H9 (cell line): Measurements from ENCODE around the gene TACC2. TPM values are rescaled to one million over a fixed set of nuclear protein-coding genes. Genes with fewer than 3 reads are reported as not detected.

Experiments used
- DNase-seq: peaks from one replicate; pipeline ENCODE4 v3.0.0-alpha.2; 2017
- H2AFZ ChIP-seq: one replicate; pipeline ENCODE4 v1.6.1; 2013; ENCODE audit warnings: mild to moderate bottlenecking, low read length, control low read depth, moderate library complexity
- H2AK5ac ChIP-seq: 2 replicates; pipeline ENCODE4 v1.6.1; 2013; ENCODE audit warnings: low read length, control low read depth, mixed read lengths; ENCODE audit not compliant: insufficient read length
- H2BK120ac ChIP-seq: one replicate; pipeline ENCODE4 v1.6.1; 2013; ENCODE audit warnings: low read depth, mild to moderate bottlenecking, low read length, control low read depth, inconsistent platforms; ENCODE audit not compliant: poor library complexity, severe bottlenecking
- H2BK12ac ChIP-seq: 2 replicates; pipeline ENCODE4 v1.6.1; 2013; ENCODE audit warnings: low read length, control low read depth, mixed read lengths, low read depth; ENCODE audit not compliant: insufficient read length
- H2BK15ac ChIP-seq: 2 replicates; pipeline ENCODE4 v1.6.1; 2013; ENCODE audit warnings: low read depth, low read length, control low read depth
- H2BK20ac ChIP-seq: one replicate; pipeline ENCODE4 v1.6.1; 2013; ENCODE audit warnings: low read depth, mild to moderate bottlenecking, low read length, control low read depth, inconsistent platforms; ENCODE audit not compliant: poor library complexity, severe bottlenecking
- H2BK5ac ChIP-seq: 2 replicates; pipeline ENCODE4 v1.6.1; 2013; ENCODE audit warnings: low read length, control low read depth, mixed read lengths; ENCODE audit not compliant: insufficient read length
- H3K14ac ChIP-seq: 2 replicates; pipeline ENCODE4 v1.6.1; 2013; ENCODE audit warnings: low read length, control low read depth; ENCODE audit not compliant: insufficient read depth
- H3K18ac ChIP-seq: 2 replicates; pipeline ENCODE4 v1.6.1; 2013; ENCODE audit warnings: low read depth, mild to moderate bottlenecking, mixed read lengths, low read length, control low read depth; ENCODE audit not compliant: insufficient read length
- H3K23ac ChIP-seq: 2 replicates; pipeline ENCODE4 v1.6.1; 2013; ENCODE audit warnings: low read length, control low read depth, mixed read lengths, low read depth; ENCODE audit not compliant: insufficient read length
- H3K23me2 ChIP-seq: 2 replicates; pipeline ENCODE4 v1.6.1; 2013; ENCODE audit warnings: low read depth, mild to moderate bottlenecking, mixed read lengths, low read length, control low read depth; ENCODE audit not compliant: insufficient read length, poor library complexity, severe bottlenecking
- H3K27ac ChIP-seq: 2 replicates; pipeline ENCODE4 v1.5.1; 2013; ENCODE audit warnings: low read length, control low read depth, mixed read lengths, low read depth; ENCODE audit not compliant: insufficient read length
- H3K27me3 ChIP-seq: 2 replicates; pipeline ENCODE4 v1.6.1; 2013; ENCODE audit warnings: low read length, control low read depth, inconsistent platforms; ENCODE audit not compliant: insufficient read depth
- H3K4ac ChIP-seq: 2 replicates; pipeline ENCODE4 v1.6.1; 2013; ENCODE audit warnings: low read depth, mild to moderate bottlenecking, control low read depth, inconsistent platforms, low read length, moderate library complexity
- H3K4me1 ChIP-seq: 2 replicates; pipeline ENCODE4 v1.6.1; 2013; ENCODE audit warnings: low read length, control low read depth, inconsistent platforms; ENCODE audit not compliant: insufficient read depth
- H3K4me2 ChIP-seq: 2 replicates; pipeline ENCODE4 v1.6.1; 2013; ENCODE audit warnings: low read length, control low read depth, mixed read lengths; ENCODE audit not compliant: insufficient read length, insufficient read depth
- H3K56ac ChIP-seq: 2 replicates; pipeline ENCODE4 v1.6.1; 2013; ENCODE audit warnings: low read depth, mild to moderate bottlenecking, mixed read lengths, low read length, control low read depth; ENCODE audit not compliant: insufficient read length
- H3K79me1 ChIP-seq: 2 replicates; pipeline ENCODE4 v1.6.1; 2013; ENCODE audit warnings: low read depth, mild to moderate bottlenecking, moderate library complexity, low read length, control low read depth, inconsistent platforms; ENCODE audit not compliant: insufficient read depth, poor library complexity, severe bottlenecking
- H3K79me2 ChIP-seq: 2 replicates; pipeline ENCODE4 v1.6.1; 2013; ENCODE audit warnings: low read length, control low read depth, inconsistent platforms; ENCODE audit not compliant: insufficient read depth
- H3K9ac ChIP-seq: 2 replicates; pipeline ENCODE4 v1.6.1; 2013; ENCODE audit warnings: low read length, control low read depth, mixed read lengths; ENCODE audit not compliant: insufficient read length; ENCODE audit errors: extremely low read depth
- H3K9me3 ChIP-seq: one replicate; pipeline ENCODE4 v1.6.1; 2013; ENCODE audit warnings: low read depth, low read length, inconsistent platforms; ENCODE audit not compliant: control insufficient read depth
- H3T11ph ChIP-seq: one replicate; pipeline ENCODE4 v1.6.1; 2013; ENCODE audit warnings: mild to moderate bottlenecking, low read length, control low read depth, inconsistent platforms
- H4K20me1 ChIP-seq: one replicate; pipeline ENCODE4 v1.6.1; 2013; ENCODE audit not compliant: control insufficient read depth, insufficient read length, insufficient read depth
- H4K5ac ChIP-seq: 2 replicates; pipeline ENCODE4 v1.6.1; 2013; ENCODE audit warnings: low read depth, mild to moderate bottlenecking, mixed read lengths, low read length, control low read depth; ENCODE audit not compliant: insufficient read length
- H4K8ac ChIP-seq: replicated peaks from 2 replicates; pipeline ENCODE4 v1.6.1; 2013; ENCODE audit warnings: low read length, control low read depth, mixed read lengths, low read depth; ENCODE audit not compliant: insufficient read length
- H4K91ac ChIP-seq: 2 replicates; pipeline ENCODE4 v1.6.1; 2013; ENCODE audit warnings: low read depth, mild to moderate bottlenecking, moderate library complexity, mixed read lengths, low read length, control low read depth; ENCODE audit not compliant: insufficient read length
- H3K27ac Mint-ChIP-seq, 3 experiments: 2 replicates in 2 of 3; 3 replicates in 1 of 3; pipeline ENCODE4 v1.8.0; 2020 to 2021; ENCODE audit warnings: mixed read lengths in 3 of 3, mild to moderate bottlenecking in 1 of 3, moderate library complexity in 1 of 3
- H3K27me3 Mint-ChIP-seq: 2 replicates; pipeline ENCODE4 v1.8.0; 2021; ENCODE audit warnings: low read depth, mild to moderate bottlenecking, moderate library complexity, mixed read lengths
- H3K36me3 Mint-ChIP-seq, 3 experiments: 2 replicates in 2 of 3; 3 replicates in 1 of 3; pipeline ENCODE4 v1.8.0; 2020 to 2021; ENCODE audit warnings: low read depth in 3 of 3, mixed read lengths in 3 of 3; ENCODE audit not compliant: insufficient read depth in 1 of 3
- H3K4me1 Mint-ChIP-seq, 2 experiments: 2 replicates each; pipeline ENCODE4 v1.8.0; 2020; ENCODE audit warnings: mixed read lengths in 2 of 2
- H3K4me3 Mint-ChIP-seq, 2 experiments: 2 replicates in 1 of 2; 3 replicates in 1 of 2; pipeline ENCODE4 v1.8.0; 2020 to 2021; ENCODE audit warnings: mild to moderate bottlenecking in 2 of 2, mixed read lengths in 2 of 2, moderate library complexity in 1 of 2
- H3K9me3 Mint-ChIP-seq, 2 experiments: 2 replicates in 1 of 2; 3 replicates in 1 of 2; pipeline ENCODE4 v1.8.0; 2020; ENCODE audit warnings: mild to moderate bottlenecking in 2 of 2, mixed read lengths in 2 of 2, moderate library complexity in 1 of 2
- CTCF ChIP-seq: fragments of 200-600 bp; sonication (generic); conservative IDR thresholded peaks from 3 replicates; pipeline ENCODE4 v1.8.0; 2021; ENCODE audit warnings: antibody characterized with exemption, mild to moderate bottlenecking
- WGBS: extraction: QIAGEN DNeasy Blood & Tissue Kit; methylation state at CpG from one replicate; pipeline ENCODE4 v1.1.7; 2013; ENCODE audit warnings: missing lambda C conversion rate, low lambda C conversion rate, mixed read lengths; ENCODE audit not compliant: insufficient read length; ENCODE audit errors: extremely low coverage; 5-methylcytosine and 5-hydroxymethylcytosine counted together
- total RNA-seq: library from RNA; stranded (reverse); gene quantifications from 2 replicates; pipeline ENCODE4 v1.2.1, GENCODE V29; 2021

TACC2 gene
- total RNA-seq, 1 experiment from 2014 or later: 58.1 TPM

GRCh38 chr10:122007415-122007814 is 18.5 kb downstream of the TACC2 start:
- WGBS: no CpG with 5 or more reads among the region's 3 CpGs
- Histone ChIP-seq H2BK15ac (no peak overlapping the region), H3K14ac (no peak overlapping the region), H3K27me3 (no peaks in the 10 kb centered on the region), H4K5ac (no peak overlapping the region), H2BK12ac (no peak overlapping the region), H3K56ac (no peak overlapping the region), H3T11ph (no peak overlapping the region), H3K4ac (no peak overlapping the region), H3K4me2 (no peak overlapping the region), H3K9me3 (no peaks in the 10 kb centered on the region), H3K79me1 (no peaks in the 10 kb centered on the region), H3K18ac (no peak overlapping the region), H3K27ac (no peak overlapping the region), H2AK5ac (no peak overlapping the region), H4K20me1 (no peaks in the 10 kb centered on the region), H3K79me2 (no peaks in the 10 kb centered on the region), H3K23me2 (no peaks in the 10 kb centered on the region), H3K23ac (no peak overlapping the region), H3K9ac (no peak overlapping the region), H2BK120ac (no peak overlapping the region), H2BK20ac (no peak overlapping the region), H2BK5ac (no peak overlapping the region), H3K4me1 (no peaks in the 10 kb centered on the region), H2AFZ (no peak overlapping the region), H4K91ac (no peak overlapping the region), H4K8ac (no peak overlapping the region)
- Mint-ChIP-seq H3K27me3 (no peaks in the 10 kb centered on the region), H3K4me1 (no peaks in the 10 kb centered on the region), H3K36me3 (peaks cover 0 to 14% (median 3%) of the 10 kb centered on the region in 3 experiments; a peak in 4 of 7 replicates), H3K27ac (no peak overlapping the region), H3K4me3 (no peak overlapping the region), H3K9me3 (peaks cover 17 to 18% of the 10 kb centered on the region in 2 experiments)
- DNase-seq: no peak
- no peak for TF ChIP-seq CTCF
